B cell (primary cell): Measurements from ENCODE around the gene CPSF2.

Experiments
- EZH2 ChIP-seq: IDR thresholded peaks from 2 replicates; pipeline ENCODE4 v1.6.1; 2012; ENCODE audit warnings: borderline replicate concordance, low read depth, mild to moderate bottlenecking, moderate library complexity, low read length; ENCODE audit not compliant: insufficient read depth, poor library complexity, severe bottlenecking
- TF ChIP-seq, protein P1 (sequence below): fragments of 200-600 bp; IDR thresholded peaks from one replicate; pipeline ENCODE4 v1.8.0; 2022; ENCODE audit warnings: antibody characterized with exemption, mild to moderate bottlenecking

- TF ChIP-seq, protein P1, sequence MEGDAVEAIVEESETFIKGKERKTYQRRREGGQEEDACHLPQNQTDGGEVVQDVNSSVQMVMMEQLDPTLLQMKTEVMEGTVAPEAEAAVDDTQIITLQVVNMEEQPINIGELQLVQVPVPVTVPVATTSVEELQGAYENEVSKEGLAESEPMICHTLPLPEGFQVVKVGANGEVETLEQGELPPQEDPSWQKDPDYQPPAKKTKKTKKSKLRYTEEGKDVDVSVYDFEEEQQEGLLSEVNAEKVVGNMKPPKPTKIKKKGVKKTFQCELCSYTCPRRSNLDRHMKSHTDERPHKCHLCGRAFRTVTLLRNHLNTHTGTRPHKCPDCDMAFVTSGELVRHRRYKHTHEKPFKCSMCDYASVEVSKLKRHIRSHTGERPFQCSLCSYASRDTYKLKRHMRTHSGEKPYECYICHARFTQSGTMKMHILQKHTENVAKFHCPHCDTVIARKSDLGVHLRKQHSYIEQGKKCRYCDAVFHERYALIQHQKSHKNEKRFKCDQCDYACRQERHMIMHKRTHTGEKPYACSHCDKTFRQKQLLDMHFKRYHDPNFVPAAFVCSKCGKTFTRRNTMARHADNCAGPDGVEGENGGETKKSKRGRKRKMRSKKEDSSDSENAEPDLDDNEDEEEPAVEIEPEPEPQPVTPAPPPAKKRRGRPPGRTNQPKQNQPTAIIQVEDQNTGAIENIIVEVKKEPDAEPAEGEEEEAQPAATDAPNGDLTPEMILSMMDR = no peak
- TF ChIP-seq EZH2 = no peak
Observed at GRCh38 chr14:92093320-92093719, 28.4 kb upstream of the CPSF2 start.
